Suprapubic skin (tissue), 4 donors: ENCODE data around the gene IFT80. TPM values are rescaled to one million over a fixed set of nuclear protein-coding genes. Genes with fewer than 3 reads are reported as not detected.

Experiments
- DNase-seq, 2 donors: peaks; one replicate each; pipeline ENCODE4 v3.0.0-alpha.2; 2019; ENCODE audit warnings: low spot score in 2 of 2
- H3K27ac ChIP-seq: fragments of 200-600 bp; sonication (generic); one replicate; pipeline ENCODE4 v1.5.1; 2019
- H3K27me3 ChIP-seq: fragments of 200-600 bp; sonication (generic); one replicate; pipeline ENCODE4 v1.5.1; 2019
- H3K36me3 ChIP-seq: fragments of 200-600 bp; sonication (generic); one replicate; pipeline ENCODE4 v1.5.1; 2019
- H3K4me1 ChIP-seq: fragments of 200-600 bp; sonication (generic); one replicate; pipeline ENCODE4 v1.5.1; 2019
- H3K4me3 ChIP-seq: fragments of 200-600 bp; sonication (generic); one replicate; pipeline ENCODE4 v1.5.1; 2019; ENCODE audit warnings: mild to moderate bottlenecking
- H3K9me3 ChIP-seq: fragments of 200-600 bp; sonication (generic); one replicate; pipeline ENCODE4 v1.5.1; 2019
- EP300 ChIP-seq: sonication (generic); formaldehyde crosslinking; IDR thresholded peaks from one replicate; pipeline ENCODE4 v1.6.1; 2017; ENCODE audit warnings: antibody characterized with exemption
- POLR2A ChIP-seq, 2 donors: fragments of 450-650 bp; IDR thresholded peaks; one replicate each; pipeline ENCODE4 v1.6.1; 2017; ENCODE audit warnings: antibody characterized with exemption in 2 of 2, mild to moderate bottlenecking in 2 of 2, moderate library complexity in 2 of 2
- POLR2AphosphoS5 ChIP-seq, 3 donors: sonication (generic); formaldehyde crosslinking; IDR thresholded peaks; one replicate each; pipeline ENCODE4 v1.6.1; 2017; ENCODE audit warnings: antibody characterized with exemption in 3 of 3
- WGBS: methylation state at CpG from one replicate; pipeline ENCODE4 v1.1.5; 2018; 5-methylcytosine and 5-hydroxymethylcytosine counted together
- total RNA-seq, 4 donors: library from RNA; depleted of rRNA; stranded (reverse); fragments of >200 nt; gene quantifications; one replicate each; pipeline ENCODE4 v1.1.0, GENCODE V29; 2016
- TF ChIP-seq, protein P1 (sequence below), 2 donors: fragments of 200-600 bp in 1 of 2; fragments of 450-650 bp in 1 of 2; sonication (generic) in 1 of 2; IDR thresholded peaks; one replicate each; pipeline ENCODE4 v1.5.1; 2016 to 2019; ENCODE audit warnings: antibody characterized with exemption in 2 of 2, mild to moderate bottlenecking in 1 of 2, moderate library complexity in 1 of 2

The IFT80 gene
- total RNA-seq, 4 donors from 2014 or later, result 9.1 to 21.3 (median 17.2) TPM

GRCh38 chr3:160286231-160286630 is 112.8 kb downstream of the IFT80 start:
- Histone ChIP-seq H3K36me3 (no peaks in the 10 kb centered on the region), H3K4me3 (no peak overlapping the region), H3K27ac (no peak overlapping the region), H3K9me3 (no peaks in the 10 kb centered on the region), H3K27me3 (no peaks in the 10 kb centered on the region), H3K4me1 (no peaks in the 10 kb centered on the region)
- WGBS, result 72% methylated on average over 1 of the region's 1 CpG
- TF ChIP-seq POLR2A (IDR thresholded peaks at IDR 0.05), result no peak
- TF ChIP-seq, protein P1, sequence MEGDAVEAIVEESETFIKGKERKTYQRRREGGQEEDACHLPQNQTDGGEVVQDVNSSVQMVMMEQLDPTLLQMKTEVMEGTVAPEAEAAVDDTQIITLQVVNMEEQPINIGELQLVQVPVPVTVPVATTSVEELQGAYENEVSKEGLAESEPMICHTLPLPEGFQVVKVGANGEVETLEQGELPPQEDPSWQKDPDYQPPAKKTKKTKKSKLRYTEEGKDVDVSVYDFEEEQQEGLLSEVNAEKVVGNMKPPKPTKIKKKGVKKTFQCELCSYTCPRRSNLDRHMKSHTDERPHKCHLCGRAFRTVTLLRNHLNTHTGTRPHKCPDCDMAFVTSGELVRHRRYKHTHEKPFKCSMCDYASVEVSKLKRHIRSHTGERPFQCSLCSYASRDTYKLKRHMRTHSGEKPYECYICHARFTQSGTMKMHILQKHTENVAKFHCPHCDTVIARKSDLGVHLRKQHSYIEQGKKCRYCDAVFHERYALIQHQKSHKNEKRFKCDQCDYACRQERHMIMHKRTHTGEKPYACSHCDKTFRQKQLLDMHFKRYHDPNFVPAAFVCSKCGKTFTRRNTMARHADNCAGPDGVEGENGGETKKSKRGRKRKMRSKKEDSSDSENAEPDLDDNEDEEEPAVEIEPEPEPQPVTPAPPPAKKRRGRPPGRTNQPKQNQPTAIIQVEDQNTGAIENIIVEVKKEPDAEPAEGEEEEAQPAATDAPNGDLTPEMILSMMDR (IDR thresholded peaks at IDR 0.05), result no peak
- TF ChIP-seq EP300, result no peak
- no peak for TF ChIP-seq POLR2AphosphoS5 (IDR thresholded peaks at IDR 0.05)
- no peak for DNase-seq

- Histone ChIP-seq H3K36me3 (peaks cover 10% of the 10 kb centered on the region), H3K4me3 (no peak overlapping the region), H3K4me1 (no peaks in the 10 kb centered on the region), H3K27ac (no peak overlapping the region), H3K27me3 (no peaks in the 10 kb centered on the region), H3K9me3 (no peaks in the 10 kb centered on the region)
- WGBS, result 82% methylated on average over 1 of the region's 1 CpG
- DNase-seq, result no peak
- TF ChIP-seq POLR2AphosphoS5 (IDR thresholded peaks at IDR 0.05) (no peak), POLR2A (IDR thresholded peaks at IDR 0.05) (no peak), EP300 (no peak)
- TF ChIP-seq, protein P1 (IDR thresholded peaks at IDR 0.05), result no peak
Measured at GRCh38 chr3:160280836-160281235, 118.2 kb downstream of the IFT80 start.

GRCh38 chr3:160279657-160280056 is 119.4 kb downstream of the IFT80 start:
- Histone ChIP-seq H3K4me3 (no peak overlapping the region), H3K9me3 (no peaks in the 10 kb centered on the region), H3K36me3 (peaks cover 11% of the 10 kb centered on the region), H3K27ac (no peak overlapping the region), H3K27me3 (no peaks in the 10 kb centered on the region), H3K4me1 (no peaks in the 10 kb centered on the region)
- WGBS, result 91% methylated on average over 2 of the region's 2 CpGs
- TF ChIP-seq, protein P1 (IDR thresholded peaks at IDR 0.05), result no peak
- no peak for TF ChIP-seq EP300
- DNase-seq, result no peak

DNA sequence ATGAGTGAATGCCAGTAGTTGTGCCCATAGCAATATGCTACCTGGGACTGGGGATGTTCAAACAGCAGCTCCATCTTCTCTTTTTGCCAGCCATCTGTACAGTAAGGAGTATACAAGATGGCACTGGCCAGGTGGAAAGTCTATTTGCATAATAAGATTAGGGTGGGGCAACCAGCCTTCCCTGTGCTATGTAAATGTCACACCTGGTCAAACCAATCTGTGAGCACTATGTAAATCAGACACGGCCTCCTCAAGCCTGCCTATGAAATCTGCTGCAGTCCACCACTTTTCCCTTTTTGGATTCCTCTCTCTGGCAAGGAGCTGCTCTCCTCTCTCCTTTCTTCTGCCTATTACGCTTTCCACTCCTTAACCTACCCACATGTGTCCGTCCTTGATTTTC is 120.8 kb downstream of the IFT80 start:
- peaks cover 11% of the 10 kb centered on the region for H3K36me3 ChIP-seq

GRCh38 chr3:160265088-160265487 is 133.9 kb downstream of the IFT80 start:
- TF ChIP-seq POLR2AphosphoS5 (IDR thresholded peaks at IDR 0.05), result no peak
- TF ChIP-seq, protein P1 (IDR thresholded peaks at IDR 0.05), result no peak
- TF ChIP-seq EP300, result no peak
- no peak for TF ChIP-seq POLR2A (IDR thresholded peaks at IDR 0.05)
- no peaks in the 10 kb centered on the region for H3K27me3 ChIP-seq
- H3K36me3 ChIP-seq, result no peaks in the 10 kb centered on the region
- no peak overlapping the region for H3K4me3 ChIP-seq
- H3K27ac ChIP-seq, result no peak overlapping the region
- H3K9me3 ChIP-seq, result no peaks in the 10 kb centered on the region
- DNase-seq, result no peak
- WGBS, result 94% methylated on average over 2 of the region's 2 CpGs
- no peaks in the 10 kb centered on the region for H3K4me1 ChIP-seq

More for the DNA sequence above, 120.8 kb downstream of the IFT80 start:
- WGBS, result 94% methylated on average over 3 of the region's 3 CpGs
- Histone ChIP-seq H3K4me3 (no peak overlapping the region), H3K9me3 (no peaks in the 10 kb centered on the region), H3K4me1 (no peaks in the 10 kb centered on the region), H3K27me3 (no peaks in the 10 kb centered on the region), H3K27ac (no peak overlapping the region)
- TF ChIP-seq, protein P1 (IDR thresholded peaks at IDR 0.05), result no peak
- TF ChIP-seq POLR2AphosphoS5 (IDR thresholded peaks at IDR 0.05), result no peak
- DNase-seq, result no peak
